ENCODE results near the gene NEURL1. TPM values are rescaled to one million over a fixed set of nuclear protein-coding genes. Genes with fewer than 3 reads are reported as not detected.

The NEURL1 gene
- total RNA-seq, 2 donors from 2014 or later: 1.4 to 1.8 TPM

GRCh38 chr10:103554488-103555324, 61.2 kb downstream of the NEURL1 start:
- peak overlapping the region in 1 of 2 donors; percentile 41 for H3K27ac Mint-ChIP-seq
- no peaks in the 10 kb centered on the region for H3K9me3 Mint-ChIP-seq
- DNase-seq (ENCODE audit: low spot score) (no peak), ATAC-seq (peak in 1 of 2 donors; percentile 54)
- H3K36me3 Mint-ChIP-seq: no peaks in the 10 kb centered on the region
- peaks cover 5 to 24% of the 10 kb centered on the region in 2 donors for H3K4me1 Mint-ChIP-seq (ENCODE audit: low read depth in 2 of 2)
- peaks cover 23 to 29% of the 10 kb centered on the region in 2 donors for H3K27me3 Mint-ChIP-seq
- peak overlapping the region; percentile 15 for H3K4me3 Mint-ChIP-seq

GRCh38 chr10:103555325-103555649, 61.8 kb downstream of the NEURL1 start:
- no peak for ATAC-seq
- no peak overlapping the region for H3K27ac Mint-ChIP-seq
- no peak for DNase-seq (ENCODE audit: low spot score)
- no peaks in the 10 kb centered on the region for H3K9me3 Mint-ChIP-seq
- peaks cover 26 to 29% of the 10 kb centered on the region in 2 donors for H3K27me3 Mint-ChIP-seq
- H3K4me1 Mint-ChIP-seq (ENCODE audit: low read depth in 2 of 2): peaks cover 5 to 24% of the 10 kb centered on the region in 2 donors
- no peak overlapping the region for H3K4me3 Mint-ChIP-seq
- H3K36me3 Mint-ChIP-seq: no peaks in the 10 kb centered on the region

- no peak overlapping the region for H3K27ac Mint-ChIP-seq
- DNase-seq (ENCODE audit: low spot score) (peak; percentile 53), ATAC-seq (no peak)
- peaks cover 5 to 24% of the 10 kb centered on the region in 2 donors for H3K4me1 Mint-ChIP-seq (ENCODE audit: low read depth in 2 of 2)
- H3K27me3 Mint-ChIP-seq: peaks cover 26 to 29% of the 10 kb centered on the region in 2 donors
- no peaks in the 10 kb centered on the region for H3K36me3 Mint-ChIP-seq
- H3K9me3 Mint-ChIP-seq: no peaks in the 10 kb centered on the region
- no peak overlapping the region for H3K4me3 Mint-ChIP-seq
These were observed 62.2 kb downstream of the NEURL1 start for GRCh38 chr10:103555712-103556111.

DNA sequence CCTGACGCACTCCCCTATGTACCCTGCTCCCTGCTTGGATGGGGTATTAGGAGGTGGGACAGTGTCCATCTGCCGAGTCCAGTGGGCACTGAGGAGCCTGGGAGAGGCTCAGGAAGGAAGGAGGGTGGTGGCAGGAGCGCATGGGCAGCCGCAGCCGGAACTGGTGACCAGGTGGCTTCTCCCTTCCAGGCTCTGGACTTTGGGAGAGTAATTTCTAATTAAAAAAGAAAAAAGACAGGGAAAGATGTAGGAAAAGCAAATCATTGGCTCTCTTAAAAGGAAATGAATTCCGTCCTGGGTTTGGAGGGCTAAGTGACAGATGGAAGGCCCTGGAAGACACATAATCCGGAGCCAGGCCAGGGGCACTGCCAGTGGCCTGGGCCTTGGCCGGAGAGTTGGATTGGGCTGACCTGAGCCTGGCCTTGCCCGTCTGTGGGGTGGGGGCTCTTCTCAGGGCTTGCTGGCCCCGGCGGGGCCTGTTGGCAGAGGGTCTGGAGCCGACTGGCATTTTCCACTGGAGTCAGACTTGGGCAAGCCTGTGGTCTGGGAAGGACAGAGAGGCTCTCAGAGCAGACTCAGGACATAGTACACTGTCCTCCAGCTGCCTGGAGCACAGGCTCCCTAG, 63.0 kb downstream of the NEURL1 start:
- DNase-seq (ENCODE audit: low spot score): peak; percentile 55
- peaks cover 5 to 24% of the 10 kb centered on the region in 2 donors for H3K4me1 Mint-ChIP-seq (ENCODE audit: low read depth in 2 of 2)
- H3K27me3 Mint-ChIP-seq: peaks cover 26 to 29% of the 10 kb centered on the region in 2 donors
- H3K36me3 Mint-ChIP-seq: no peaks in the 10 kb centered on the region
- no peak overlapping the region for H3K27ac Mint-ChIP-seq
- no peaks in the 10 kb centered on the region for H3K9me3 Mint-ChIP-seq
- H3K4me3 Mint-ChIP-seq: no peak overlapping the region
- ATAC-seq: no peak

- DNase-seq (ENCODE audit: low spot score) (no peak), ATAC-seq (no peak)
- H3K36me3 Mint-ChIP-seq: no peaks in the 10 kb centered on the region
- H3K27me3 Mint-ChIP-seq: peaks cover 24 to 25% of the 10 kb centered on the region in 2 donors
- H3K4me1 Mint-ChIP-seq (ENCODE audit: low read depth in 2 of 2): peaks cover 5 to 20% of the 10 kb centered on the region in 2 donors
- H3K9me3 Mint-ChIP-seq: no peaks in the 10 kb centered on the region
- no peak overlapping the region for H3K4me3 Mint-ChIP-seq
- H3K27ac Mint-ChIP-seq: no peak overlapping the region
These were observed 64.0 kb downstream of the NEURL1 start for GRCh38 chr10:103557455-103557854.

DNA sequence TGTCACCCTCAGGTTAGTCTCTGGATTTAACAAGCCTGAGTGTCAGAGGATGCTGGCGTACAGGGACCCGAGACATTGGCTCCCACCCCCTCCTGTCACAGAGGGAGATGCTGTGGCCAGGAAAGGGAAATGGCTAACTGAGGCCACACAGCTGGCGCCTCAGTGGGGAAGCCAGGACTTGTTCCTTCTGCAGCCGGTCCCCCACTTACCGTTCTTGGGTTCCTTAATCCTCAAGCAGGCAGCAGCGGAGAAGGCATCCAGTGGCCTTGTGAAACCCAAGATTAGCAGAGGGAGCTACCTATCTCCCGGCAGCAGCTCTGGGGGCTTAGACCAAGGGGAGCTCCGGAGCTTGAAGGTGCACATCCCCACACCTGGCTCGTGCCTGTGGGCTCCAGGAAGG, 65.4 kb downstream of the NEURL1 start:
- H3K4me3 Mint-ChIP-seq: no peak overlapping the region
- H3K9me3 Mint-ChIP-seq: no peaks in the 10 kb centered on the region
- no peak overlapping the region for H3K27ac Mint-ChIP-seq
- no peaks in the 10 kb centered on the region for H3K36me3 Mint-ChIP-seq
- DNase-seq (ENCODE audit: low spot score) (no peak), ATAC-seq (no peak)
- H3K4me1 Mint-ChIP-seq (ENCODE audit: low read depth in 2 of 2): peaks cover 5 to 14% of the 10 kb centered on the region in 2 donors
- peaks cover 19 to 21% of the 10 kb centered on the region in 2 donors for H3K27me3 Mint-ChIP-seq

- H3K36me3 Mint-ChIP-seq: no peaks in the 10 kb centered on the region
- ATAC-seq (no peak), DNase-seq (ENCODE audit: low spot score) (no peak)
- H3K27ac Mint-ChIP-seq: no peak overlapping the region
- peaks cover 5 to 7% of the 10 kb centered on the region in 2 donors for H3K4me1 Mint-ChIP-seq (ENCODE audit: low read depth in 2 of 2)
- H3K9me3 Mint-ChIP-seq: no peaks in the 10 kb centered on the region
- H3K4me3 Mint-ChIP-seq: no peak overlapping the region
- peaks cover 11 to 13% of the 10 kb centered on the region in 2 donors for H3K27me3 Mint-ChIP-seq
These were observed 66.3 kb downstream of the NEURL1 start for GRCh38 chr10:103559776-103560175.

DNA sequence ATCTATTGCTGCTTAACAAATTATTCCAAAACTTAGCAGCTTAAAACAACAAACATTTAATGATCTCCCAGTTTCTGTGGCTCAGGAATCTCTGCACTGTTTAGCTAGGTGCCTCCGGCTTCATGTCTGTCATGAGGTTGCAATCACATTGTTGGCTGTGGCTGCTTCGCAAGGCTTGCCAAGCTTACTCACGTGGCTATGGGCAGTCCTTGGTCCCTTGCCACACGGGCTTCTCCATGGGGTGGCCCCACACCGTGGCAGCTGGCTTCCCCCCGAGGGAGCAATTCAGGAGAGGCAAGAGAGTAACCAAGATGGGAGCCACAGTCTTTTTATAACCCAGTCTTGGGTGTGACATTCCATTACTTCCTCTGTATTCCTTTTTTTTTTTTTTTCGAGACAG, 67.4 kb downstream of the NEURL1 start:
- Mint-ChIP-seq H3K4me1 (ENCODE audit: low read depth in 2 of 2) (peaks cover 5 to 7% of the 10 kb centered on the region in 2 donors), H3K9me3 (no peaks in the 10 kb centered on the region), H3K27me3 (peaks cover 10 to 11% of the 10 kb centered on the region in 2 donors), H3K27ac (peak overlapping the region in 1 of 2 donors; percentile 39), H3K4me3 (no peak overlapping the region), H3K36me3 (no peaks in the 10 kb centered on the region)
- ATAC-seq: no peak
- DNase-seq (ENCODE audit: low spot score): no peak

DNA sequence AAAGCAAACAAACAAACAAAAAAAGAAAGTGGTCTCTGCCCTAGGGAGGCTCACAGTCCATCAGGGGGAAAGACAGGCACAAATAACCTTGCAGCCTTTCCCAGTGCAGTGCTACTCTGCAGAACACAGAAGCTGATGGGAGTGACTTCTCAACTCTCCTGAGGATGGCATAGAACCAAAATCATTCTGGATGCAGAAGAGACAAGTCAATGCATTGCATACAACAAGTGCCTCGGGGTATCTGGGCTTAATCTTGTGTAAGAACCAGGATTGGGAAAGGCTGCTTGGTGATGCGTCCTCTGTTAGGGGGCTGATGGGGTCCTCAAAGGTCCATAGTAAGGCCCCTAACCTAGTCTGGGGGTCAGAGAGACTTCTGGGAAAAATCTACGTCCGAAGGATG, 68.9 kb downstream of the NEURL1 start:
- Mint-ChIP-seq H3K36me3 (no peaks in the 10 kb centered on the region), H3K4me1 (ENCODE audit: low read depth in 2 of 2) (peaks cover 5 to 7% of the 10 kb centered on the region in 2 donors), H3K4me3 (no peak overlapping the region), H3K27me3 (peaks cover 10 to 11% of the 10 kb centered on the region in 2 donors), H3K9me3 (no peaks in the 10 kb centered on the region), H3K27ac (no peak overlapping the region)
- ATAC-seq (no peak), DNase-seq (ENCODE audit: low spot score) (no peak)

GRCh38 chr10:103563231-103564115, 70.0 kb downstream of the NEURL1 start:
- H3K4me1 Mint-ChIP-seq (ENCODE audit: low read depth in 2 of 2): peaks cover 0 to 3% of the 10 kb centered on the region in 2 donors
- no peaks in the 10 kb centered on the region for H3K36me3 Mint-ChIP-seq
- no peaks in the 10 kb centered on the region for H3K9me3 Mint-ChIP-seq
- no peak overlapping the region for H3K27ac Mint-ChIP-seq
- ATAC-seq: no peak
- no peak overlapping the region for H3K4me3 Mint-ChIP-seq
- peaks cover 2 to 5% of the 10 kb centered on the region in 2 donors for H3K27me3 Mint-ChIP-seq
- no peak for DNase-seq (ENCODE audit: low spot score)

DNA sequence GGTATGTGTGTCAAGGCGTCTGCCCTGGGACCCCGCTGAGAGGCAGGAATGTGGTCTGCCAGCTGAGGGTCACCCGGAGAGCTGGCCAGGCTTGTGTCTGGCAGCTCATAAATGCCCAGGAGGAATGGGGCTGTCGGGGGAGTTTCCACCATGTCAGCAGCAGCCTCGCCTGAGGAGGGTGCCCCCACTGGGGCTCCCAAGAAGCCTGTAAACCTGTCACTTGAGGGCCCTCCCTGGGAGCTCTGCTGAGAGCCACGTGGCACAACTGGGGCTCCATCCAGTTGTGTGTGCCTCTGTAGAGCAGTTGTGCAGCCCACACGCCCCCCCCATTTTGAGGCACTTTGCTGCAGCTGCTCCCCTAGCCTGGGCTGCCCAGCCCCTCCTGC, 70.6 kb downstream of the NEURL1 start:
- peak in 1 of 2 donors; percentile 58 for ATAC-seq
- peak overlapping the region in 1 of 2 donors; percentile 1 for H3K27ac Mint-ChIP-seq
- H3K4me3 Mint-ChIP-seq: no peak overlapping the region

DNA sequence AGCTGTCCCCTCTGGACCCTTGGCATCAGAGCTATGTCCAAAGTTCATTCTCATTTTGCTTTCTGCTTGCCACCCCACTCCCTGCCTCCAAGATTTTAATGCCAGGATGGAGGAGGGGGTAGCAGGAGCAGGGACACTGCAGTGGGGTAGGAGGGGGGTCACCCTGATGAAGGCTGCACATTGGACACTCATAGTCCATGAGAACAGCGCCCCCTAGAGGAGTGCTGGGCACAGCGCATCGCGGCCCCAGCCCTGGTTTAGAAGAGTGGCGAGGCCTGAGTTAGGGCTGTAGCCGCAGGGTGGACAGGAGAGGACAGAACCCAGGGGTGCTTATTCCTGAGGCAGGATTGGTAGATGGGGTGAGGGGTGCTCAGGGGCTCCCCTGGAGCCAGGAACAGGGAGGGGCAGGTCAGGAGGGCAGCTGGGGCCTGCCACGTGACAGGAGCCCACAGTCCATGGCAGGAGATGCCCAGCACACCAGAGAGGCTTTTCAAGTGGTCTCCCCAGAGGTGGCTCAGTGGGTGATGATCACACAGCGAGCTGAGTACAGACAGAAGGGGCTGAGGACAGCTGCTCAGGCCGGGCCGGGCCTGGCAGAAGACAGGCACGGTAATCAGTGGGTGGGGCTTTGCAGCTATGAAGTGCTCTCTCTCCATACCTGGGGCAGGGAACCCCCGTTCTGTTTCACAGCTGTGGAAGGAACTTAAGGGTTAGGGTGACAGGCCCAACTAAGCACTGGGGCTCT, 71.4 kb downstream of the NEURL1 start:
- Mint-ChIP-seq H3K4me1 (ENCODE audit: low read depth in 2 of 2) (peaks cover 0 to 3% of the 10 kb centered on the region in 2 donors), H3K9me3 (no peaks in the 10 kb centered on the region), H3K4me3 (no peak overlapping the region), H3K36me3 (no peaks in the 10 kb centered on the region), H3K27me3 (peaks cover 0 to 5% of the 10 kb centered on the region in 2 donors), H3K27ac (peak overlapping the region in 1 of 2 donors; percentile 1)
- DNase-seq (ENCODE audit: low spot score) (peak; percentile 60), ATAC-seq (peak in 1 of 2 donors; percentile 50)

More for the DNA sequence above, 70.6 kb downstream of the NEURL1 start:
- no peaks in the 10 kb centered on the region for H3K9me3 Mint-ChIP-seq
- no peaks in the 10 kb centered on the region for H3K36me3 Mint-ChIP-seq
- H3K4me1 Mint-ChIP-seq (ENCODE audit: low read depth in 2 of 2): peaks cover 0 to 3% of the 10 kb centered on the region in 2 donors
- peaks cover 0 to 5% of the 10 kb centered on the region in 2 donors for H3K27me3 Mint-ChIP-seq
- no peak for DNase-seq (ENCODE audit: low spot score)

DNA sequence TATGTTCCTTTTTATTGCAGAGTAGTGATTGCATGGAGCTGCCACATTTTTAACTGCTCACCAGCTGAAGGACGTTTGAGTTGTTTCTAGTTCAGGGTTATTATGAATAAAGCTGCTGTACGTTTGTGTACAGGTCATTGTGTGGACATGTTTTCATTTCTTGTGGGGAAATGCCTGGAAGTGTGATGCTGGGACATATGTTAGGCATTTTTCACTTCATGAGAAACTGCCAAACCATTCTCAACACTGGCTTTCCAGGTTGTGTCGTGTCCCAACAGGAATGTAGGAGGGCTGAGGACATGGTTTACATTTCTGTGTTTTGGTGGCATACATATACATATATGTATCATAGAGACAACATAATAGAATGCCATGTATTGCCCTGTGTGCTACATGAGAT, 73.0 kb downstream of the NEURL1 start:
- Mint-ChIP-seq H3K4me3 (no peak overlapping the region), H3K4me1 (ENCODE audit: low read depth in 2 of 2) (peaks cover 0 to 3% of the 10 kb centered on the region in 2 donors), H3K27ac (no peak overlapping the region), H3K36me3 (no peaks in the 10 kb centered on the region), H3K9me3 (no peaks in the 10 kb centered on the region), H3K27me3 (peaks cover 0 to 2% of the 10 kb centered on the region in 2 donors)
- ATAC-seq (no peak), DNase-seq (ENCODE audit: low spot score) (no peak)

Measured in natural killer cell treated with Interleukin-12 subunit alpha and Interleukin-12 subunit beta and Interleukin-15 and Interleukin-18, amount 100 ng/mL, for 72 hours (primary cell).